Measurements from ENCODE around the gene BRD9. TPM values are rescaled to one million over a fixed set of nuclear protein-coding genes. Genes with fewer than 3 reads are reported as not detected.
A peak's percentile ranks its signal among the peaks of the same experiment; 100 is the strongest.
"Not testable (repeated sequence)": the region's sequence is repeated elsewhere in the genome, so short reads cannot be mapped to it uniquely, and the experiment has no call there.

Gene BRD9
- total RNA-seq, 2 donors from 2014 or later, result 18.9 to 47.1 TPM

DNA sequence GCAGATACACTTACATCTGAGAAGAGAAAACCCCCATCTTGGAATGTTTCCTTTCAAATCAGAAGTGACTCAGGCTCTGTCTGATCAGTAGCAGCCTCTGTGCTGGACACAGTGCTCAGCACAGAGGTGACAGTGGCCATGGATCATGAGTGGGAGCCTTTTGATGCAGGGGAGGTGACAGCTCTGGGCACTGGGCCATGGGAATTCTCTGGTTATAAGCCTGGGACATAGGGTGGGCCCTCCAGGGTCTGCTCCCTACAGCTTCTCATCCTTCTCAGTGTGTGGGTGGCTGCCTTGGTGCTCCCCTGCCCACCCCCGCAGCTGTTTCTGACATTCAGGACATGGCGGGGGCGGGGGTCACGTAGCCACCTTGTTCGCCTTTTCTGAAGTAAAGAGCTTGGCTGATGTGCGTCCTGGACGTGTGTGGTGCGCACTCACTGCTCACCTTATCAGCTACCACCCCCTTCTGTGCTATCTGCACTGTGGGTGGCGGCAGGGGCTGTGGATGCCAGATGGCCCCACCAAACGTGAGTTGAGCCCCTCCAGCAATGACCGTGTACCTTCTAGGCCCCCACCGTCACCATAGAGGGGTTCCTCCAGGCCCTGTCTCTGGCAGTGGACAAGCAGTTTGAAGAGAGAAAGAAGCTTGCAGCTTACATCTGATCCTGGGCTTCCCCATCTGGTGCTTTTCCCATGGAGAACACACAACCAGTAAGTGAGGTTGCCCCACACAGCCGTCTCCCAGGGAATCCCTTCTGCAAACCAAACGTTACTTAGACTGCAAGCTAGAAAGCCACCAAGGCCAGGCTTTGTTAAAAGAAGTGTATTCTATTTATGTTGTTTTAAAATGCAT, 24.1 kb upstream of the BRD9 start:
- H3K27me3 ChIP-seq, result no peaks in the 10 kb centered on the region
- ATAC-seq, result peak; percentile 63
- peak overlapping the region; percentile 44 to 65 (median 60) for H3K27ac ChIP-seq
- H3K9me3 ChIP-seq, result no peaks in the 10 kb centered on the region
- H3K36me3 ChIP-seq (replicated peaks in 1 of 2; ENCODE audit: insufficient read depth in 1 of 2, low read depth in 2 of 2), result no peaks in the 10 kb centered on the region
- 37 to 52% methylated on average over 11 to 14 of the region's 14 CpGs for WGBS, 2 donors
- DNase-seq, result peak; percentile 53 to 81 (median 80)
- no peak for TF ChIP-seq POLR2A (IDR thresholded peaks at IDR 0.05)
- TF ChIP-seq, protein P1, sequence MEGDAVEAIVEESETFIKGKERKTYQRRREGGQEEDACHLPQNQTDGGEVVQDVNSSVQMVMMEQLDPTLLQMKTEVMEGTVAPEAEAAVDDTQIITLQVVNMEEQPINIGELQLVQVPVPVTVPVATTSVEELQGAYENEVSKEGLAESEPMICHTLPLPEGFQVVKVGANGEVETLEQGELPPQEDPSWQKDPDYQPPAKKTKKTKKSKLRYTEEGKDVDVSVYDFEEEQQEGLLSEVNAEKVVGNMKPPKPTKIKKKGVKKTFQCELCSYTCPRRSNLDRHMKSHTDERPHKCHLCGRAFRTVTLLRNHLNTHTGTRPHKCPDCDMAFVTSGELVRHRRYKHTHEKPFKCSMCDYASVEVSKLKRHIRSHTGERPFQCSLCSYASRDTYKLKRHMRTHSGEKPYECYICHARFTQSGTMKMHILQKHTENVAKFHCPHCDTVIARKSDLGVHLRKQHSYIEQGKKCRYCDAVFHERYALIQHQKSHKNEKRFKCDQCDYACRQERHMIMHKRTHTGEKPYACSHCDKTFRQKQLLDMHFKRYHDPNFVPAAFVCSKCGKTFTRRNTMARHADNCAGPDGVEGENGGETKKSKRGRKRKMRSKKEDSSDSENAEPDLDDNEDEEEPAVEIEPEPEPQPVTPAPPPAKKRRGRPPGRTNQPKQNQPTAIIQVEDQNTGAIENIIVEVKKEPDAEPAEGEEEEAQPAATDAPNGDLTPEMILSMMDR (IDR thresholded peaks at IDR 0.05), result no peak
- intact Hi-C loops (cut with DNase I), result no loop called here
- no peak overlapping the region for H3K4me3 ChIP-seq
- H3K4me1 ChIP-seq, result peaks cover 29% of the 10 kb centered on the region

DNA sequence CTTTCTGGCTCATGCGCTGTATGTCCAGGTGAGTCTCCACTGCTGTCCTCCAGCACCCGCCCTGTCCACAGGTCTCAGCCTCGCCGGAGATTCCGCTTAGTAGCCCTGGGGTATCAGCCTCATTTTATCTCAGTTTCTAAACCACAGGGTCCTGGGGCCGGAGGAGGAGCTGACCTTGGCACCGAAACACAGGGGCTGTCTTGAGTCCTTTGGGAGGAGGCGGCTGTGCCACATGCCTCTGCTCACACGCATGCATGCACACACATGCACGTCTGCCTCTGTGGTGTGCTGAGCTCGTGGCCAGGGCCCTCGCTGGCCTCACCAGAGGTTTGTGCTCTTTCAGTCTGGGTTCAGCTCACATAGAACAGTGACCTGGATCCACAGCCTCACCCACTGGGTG, 23.3 kb upstream of the BRD9 start:
- H3K4me3 ChIP-seq, result no peak overlapping the region
- 80 to 94% methylated on average over 10 to 12 of the region's 12 CpGs for WGBS, 2 donors
- no peaks in the 10 kb centered on the region for H3K27me3 ChIP-seq
- H3K36me3 ChIP-seq (replicated peaks in 1 of 2; ENCODE audit: insufficient read depth in 1 of 2, low read depth in 2 of 2), result no peaks in the 10 kb centered on the region
- intact Hi-C loops (cut with DNase I), result no loop called here
- peaks cover 29% of the 10 kb centered on the region for H3K4me1 ChIP-seq
- TF ChIP-seq POLR2A (IDR thresholded peaks at IDR 0.05), result no peak
- TF ChIP-seq, protein P1 (IDR thresholded peaks at IDR 0.05), result no peak
- no peak for ATAC-seq
- DNase-seq, result peak in 1 of 4 donors; percentile 8
- no peaks in the 10 kb centered on the region for H3K9me3 ChIP-seq
- H3K27ac ChIP-seq, result peak overlapping the region in 1 of 4 donors; percentile 55

GRCh38 chr5:915346-915745, 22.7 kb upstream of the BRD9 start:
- H3K27me3 ChIP-seq; H3K27ac ChIP-seq; H3K36me3 ChIP-seq (replicated peaks in 1 of 2; ENCODE audit: insufficient read depth in 1 of 2, low read depth in 2 of 2); ATAC-seq; intact Hi-C loops (cut with DNase I); H3K4me3 ChIP-seq; H3K9me3 ChIP-seq: not testable (repeated sequence)
- H3K4me1 ChIP-seq, result peaks cover 29% of the 10 kb centered on the region
- WGBS, 2 donors, result 92 to 98% methylated on average over 6 to 12 of the region's 12 CpGs
- peak in 1 of 4 donors; percentile 2 for DNase-seq

- no peaks in the 10 kb centered on the region for H3K9me3 ChIP-seq
- TF ChIP-seq, protein P1 (IDR thresholded peaks at IDR 0.05), result no peak
- no peak for TF ChIP-seq POLR2A (IDR thresholded peaks at IDR 0.05)
- intact Hi-C loops (cut with DNase I), result no loop called here
- DNase-seq, result no peak
- H3K4me1 ChIP-seq, result peaks cover 29% of the 10 kb centered on the region
- 85 to 89% methylated on average over 7 of the region's 7 CpGs for WGBS, 2 donors
- no peak overlapping the region for H3K27ac ChIP-seq
- no peaks in the 10 kb centered on the region for H3K36me3 ChIP-seq (replicated peaks in 1 of 2; ENCODE audit: insufficient read depth in 1 of 2, low read depth in 2 of 2)
- no peaks in the 10 kb centered on the region for H3K27me3 ChIP-seq
- ATAC-seq, result no peak
- H3K4me3 ChIP-seq, result no peak overlapping the region
Observed at GRCh38 chr5:914612-915011, 22.0 kb upstream of the BRD9 start.

DNA sequence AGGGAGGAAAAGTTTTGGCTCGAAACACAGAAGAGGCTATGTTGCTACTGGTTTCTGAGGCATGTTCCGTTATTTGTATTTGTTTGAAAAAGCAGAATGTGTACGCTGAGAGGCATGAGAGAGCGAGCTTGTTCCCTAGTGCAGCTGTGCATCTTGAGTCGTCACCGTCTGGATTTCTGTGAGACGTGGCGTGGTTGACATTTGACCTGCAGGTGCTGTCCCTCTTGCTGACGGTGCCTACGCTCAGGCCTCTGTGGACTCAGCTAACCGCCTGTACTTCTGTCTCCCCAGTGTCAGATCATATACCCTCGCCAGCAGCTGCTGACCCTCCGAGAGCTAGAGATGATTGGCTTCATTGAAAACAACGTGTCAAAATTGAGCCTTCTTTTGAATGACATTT, 21.6 kb upstream of the BRD9 start:
- no peak overlapping the region for H3K27ac ChIP-seq
- intact Hi-C loops (cut with DNase I), result no loop called here
- ATAC-seq, result no peak

More for the DNA sequence above, 21.6 kb upstream of the BRD9 start:
- Histone ChIP-seq H3K4me3 (no peak overlapping the region), H3K36me3 (replicated peaks in 1 of 2; ENCODE audit: insufficient read depth in 1 of 2, low read depth in 2 of 2) (no peaks in the 10 kb centered on the region), H3K9me3 (no peaks in the 10 kb centered on the region), H3K4me1 (peaks cover 28% of the 10 kb centered on the region), H3K27me3 (no peaks in the 10 kb centered on the region)
- TF ChIP-seq POLR2A (IDR thresholded peaks at IDR 0.05), result no peak
- TF ChIP-seq, protein P1 (IDR thresholded peaks at IDR 0.05), result no peak
- WGBS, 2 donors, result 93 to 97% methylated on average over 9 to 14 of the region's 14 CpGs
- DNase-seq, result peak in 1 of 4 donors; percentile 1

Measured in body of pancreas (tissue), 4 donors.